Measurements from ENCODE around the gene OR51D1. TPM values are rescaled to one million over a fixed set of nuclear protein-coding genes. Genes with fewer than 3 reads are reported as not detected.

OR51D1 gene
- total and polyA plus RNA-seq, 9 of the 15 experiments (the other 6 are each of a cell fraction or from before 2014, with no cell fraction given) = not detected

DNA sequence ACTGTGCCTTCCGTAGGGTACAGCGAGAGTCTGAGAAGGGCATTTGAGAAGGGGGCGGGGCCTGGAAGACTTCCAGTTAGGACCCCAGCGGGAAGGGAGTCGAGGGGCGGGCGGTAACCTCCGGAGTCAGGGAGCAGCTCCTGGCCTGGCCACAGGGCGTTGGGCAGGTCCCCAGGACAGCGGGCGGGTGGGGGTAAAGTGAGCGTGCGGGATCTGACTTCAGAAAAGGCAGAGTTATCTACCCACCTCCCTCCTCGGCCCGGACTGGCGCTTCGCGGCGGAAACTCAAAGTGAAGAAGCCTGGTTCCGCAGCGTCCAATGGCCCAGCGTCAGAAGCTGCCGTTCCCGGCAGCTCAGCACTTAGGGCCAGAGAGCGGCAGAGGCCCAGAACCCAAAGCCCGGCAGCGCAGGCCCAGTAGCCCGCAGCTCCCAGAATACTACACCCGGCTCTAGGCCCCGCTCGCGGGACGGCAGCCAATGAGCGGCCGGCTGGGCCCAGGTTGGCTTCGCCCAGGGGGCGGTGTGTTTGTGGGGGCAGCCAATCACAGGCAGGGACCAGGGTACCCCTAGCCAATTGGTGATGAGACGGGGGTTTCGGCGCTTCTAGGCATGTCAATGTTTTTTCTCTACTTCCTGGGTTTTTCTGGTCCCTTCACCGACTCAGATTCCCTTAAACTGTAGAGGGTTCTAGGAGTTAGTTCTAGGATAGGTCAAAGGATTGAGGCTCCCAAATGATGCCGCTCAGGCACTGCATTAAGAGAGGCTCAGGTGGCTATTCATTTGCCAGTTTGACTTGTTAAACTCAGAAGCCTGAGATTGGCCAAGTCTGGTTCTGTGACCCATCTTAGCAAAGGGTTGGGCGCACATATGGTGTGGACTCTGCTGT, 29.3 kb upstream of the OR51D1 start, which contains the start of gene TRIM68 (continued):
- TF ChIP-seq BRCA1 (IDR thresholded peaks at IDR 0.05) (no peak), BRCA1 (CRISPR knock-in tag; IDR thresholded peaks at IDR 0.05) (no peak), PHTF2 (CRISPR knock-in tag; IDR thresholded peaks at IDR 0.05) (no peak), FOXJ2 (tag; IDR thresholded peaks at IDR 0.05) (no peak), ZNF253 (CRISPR knock-in tag; conservative IDR thresholded peaks at IDR 0.05) (no peak), SMAD1 (IDR thresholded peaks at IDR 0.05; ENCODE audit: low read depth, low read length, partially characterized antibody) (peak; percentile 35), TBP (optimal IDR thresholded peaks at IDR 0.05; ENCODE audit: low read depth, low read length) (peak; percentile 57), THRAP3 (IDR thresholded peaks at IDR 0.05; ENCODE audit: borderline replicate concordance) (no peak), U2AF1 (optimal IDR thresholded peaks at IDR 0.05; ENCODE audit: low read depth, low read length) (no peak), CREBBP (IDR thresholded peaks at IDR 0.05; ENCODE audit: low read depth, low read length) (no peak), ZBTB1 (CRISPR knock-in tag; IDR thresholded peaks at IDR 0.05; ENCODE audit: borderline replicate concordance, low read depth) (no peak), ZNF263 (CRISPR knock-in tag; IDR thresholded peaks at IDR 0.05; ENCODE audit: borderline replicate concordance) (0 out of 2 replicates have a peak, but pooled peaks have one; percentile 18)
- TF ChIP-seq, protein P1, sequence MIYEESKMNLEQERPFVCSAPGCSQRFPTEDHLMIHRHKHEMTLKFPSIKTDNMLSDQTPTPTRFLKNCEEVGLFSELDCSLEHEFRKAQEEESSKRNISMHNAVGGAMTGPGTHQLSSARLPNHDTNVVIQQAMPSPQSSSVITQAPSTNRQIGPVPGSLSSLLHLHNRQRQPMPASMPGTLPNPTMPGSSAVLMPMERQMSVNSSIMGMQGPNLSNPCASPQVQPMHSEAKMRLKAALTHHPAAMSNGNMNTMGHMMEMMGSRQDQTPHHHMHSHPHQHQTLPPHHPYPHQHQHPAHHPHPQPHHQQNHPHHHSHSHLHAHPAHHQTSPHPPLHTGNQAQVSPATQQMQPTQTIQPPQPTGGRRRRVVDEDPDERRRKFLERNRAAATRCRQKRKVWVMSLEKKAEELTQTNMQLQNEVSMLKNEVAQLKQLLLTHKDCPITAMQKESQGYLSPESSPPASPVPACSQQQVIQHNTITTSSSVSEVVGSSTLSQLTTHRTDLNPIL (CRISPR knock-in tag; IDR thresholded peaks at IDR 0.05) = no peak
- TF ChIP-seq, protein P2, sequence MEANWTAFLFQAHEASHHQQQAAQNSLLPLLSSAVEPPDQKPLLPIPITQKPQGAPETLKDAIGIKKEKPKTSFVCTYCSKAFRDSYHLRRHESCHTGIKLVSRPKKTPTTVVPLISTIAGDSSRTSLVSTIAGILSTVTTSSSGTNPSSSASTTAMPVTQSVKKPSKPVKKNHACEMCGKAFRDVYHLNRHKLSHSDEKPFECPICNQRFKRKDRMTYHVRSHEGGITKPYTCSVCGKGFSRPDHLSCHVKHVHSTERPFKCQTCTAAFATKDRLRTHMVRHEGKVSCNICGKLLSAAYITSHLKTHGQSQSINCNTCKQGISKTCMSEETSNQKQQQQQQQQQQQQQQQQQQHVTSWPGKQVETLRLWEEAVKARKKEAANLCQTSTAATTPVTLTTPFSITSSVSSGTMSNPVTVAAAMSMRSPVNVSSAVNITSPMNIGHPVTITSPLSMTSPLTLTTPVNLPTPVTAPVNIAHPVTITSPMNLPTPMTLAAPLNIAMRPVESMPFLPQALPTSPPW (CRISPR knock-in tag; IDR thresholded peaks at IDR 0.05) = no peak; the same call in 1 of the 2 replicates
- TF ChIP-seq, protein P3, sequence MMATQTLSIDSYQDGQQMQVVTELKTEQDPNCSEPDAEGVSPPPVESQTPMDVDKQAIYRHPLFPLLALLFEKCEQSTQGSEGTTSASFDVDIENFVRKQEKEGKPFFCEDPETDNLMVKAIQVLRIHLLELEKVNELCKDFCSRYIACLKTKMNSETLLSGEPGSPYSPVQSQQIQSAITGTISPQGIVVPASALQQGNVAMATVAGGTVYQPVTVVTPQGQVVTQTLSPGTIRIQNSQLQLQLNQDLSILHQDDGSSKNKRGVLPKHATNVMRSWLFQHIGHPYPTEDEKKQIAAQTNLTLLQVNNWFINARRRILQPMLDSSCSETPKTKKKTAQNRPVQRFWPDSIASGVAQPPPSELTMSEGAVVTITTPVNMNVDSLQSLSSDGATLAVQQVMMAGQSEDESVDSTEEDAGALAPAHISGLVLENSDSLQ (IDR thresholded peaks at IDR 0.05) = peak; percentile 76
- TF ChIP-seq, protein P4, sequence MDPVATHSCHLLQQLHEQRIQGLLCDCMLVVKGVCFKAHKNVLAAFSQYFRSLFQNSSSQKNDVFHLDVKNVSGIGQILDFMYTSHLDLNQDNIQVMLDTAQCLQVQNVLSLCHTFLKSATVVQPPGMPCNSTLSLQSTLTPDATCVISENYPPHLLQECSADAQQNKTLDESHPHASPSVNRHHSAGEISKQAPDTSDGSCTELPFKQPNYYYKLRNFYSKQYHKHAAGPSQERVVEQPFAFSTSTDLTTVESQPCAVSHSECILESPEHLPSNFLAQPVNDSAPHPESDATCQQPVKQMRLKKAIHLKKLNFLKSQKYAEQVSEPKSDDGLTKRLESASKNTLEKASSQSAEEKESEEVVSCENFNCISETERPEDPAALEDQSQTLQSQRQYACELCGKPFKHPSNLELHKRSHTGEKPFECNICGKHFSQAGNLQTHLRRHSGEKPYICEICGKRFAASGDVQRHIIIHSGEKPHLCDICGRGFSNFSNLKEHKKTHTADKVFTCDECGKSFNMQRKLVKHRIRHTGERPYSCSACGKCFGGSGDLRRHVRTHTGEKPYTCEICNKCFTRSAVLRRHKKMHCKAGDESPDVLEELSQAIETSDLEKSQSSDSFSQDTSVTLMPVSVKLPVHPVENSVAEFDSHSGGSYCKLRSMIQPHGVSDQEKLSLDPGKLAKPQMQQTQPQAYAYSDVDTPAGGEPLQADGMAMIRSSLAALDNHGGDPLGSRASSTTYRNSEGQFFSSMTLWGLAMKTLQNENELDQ (CRISPR knock-in tag; IDR thresholded peaks at IDR 0.05; ENCODE audit: borderline replicate concordance) = no peak
- TF ChIP-seq, protein P5, sequence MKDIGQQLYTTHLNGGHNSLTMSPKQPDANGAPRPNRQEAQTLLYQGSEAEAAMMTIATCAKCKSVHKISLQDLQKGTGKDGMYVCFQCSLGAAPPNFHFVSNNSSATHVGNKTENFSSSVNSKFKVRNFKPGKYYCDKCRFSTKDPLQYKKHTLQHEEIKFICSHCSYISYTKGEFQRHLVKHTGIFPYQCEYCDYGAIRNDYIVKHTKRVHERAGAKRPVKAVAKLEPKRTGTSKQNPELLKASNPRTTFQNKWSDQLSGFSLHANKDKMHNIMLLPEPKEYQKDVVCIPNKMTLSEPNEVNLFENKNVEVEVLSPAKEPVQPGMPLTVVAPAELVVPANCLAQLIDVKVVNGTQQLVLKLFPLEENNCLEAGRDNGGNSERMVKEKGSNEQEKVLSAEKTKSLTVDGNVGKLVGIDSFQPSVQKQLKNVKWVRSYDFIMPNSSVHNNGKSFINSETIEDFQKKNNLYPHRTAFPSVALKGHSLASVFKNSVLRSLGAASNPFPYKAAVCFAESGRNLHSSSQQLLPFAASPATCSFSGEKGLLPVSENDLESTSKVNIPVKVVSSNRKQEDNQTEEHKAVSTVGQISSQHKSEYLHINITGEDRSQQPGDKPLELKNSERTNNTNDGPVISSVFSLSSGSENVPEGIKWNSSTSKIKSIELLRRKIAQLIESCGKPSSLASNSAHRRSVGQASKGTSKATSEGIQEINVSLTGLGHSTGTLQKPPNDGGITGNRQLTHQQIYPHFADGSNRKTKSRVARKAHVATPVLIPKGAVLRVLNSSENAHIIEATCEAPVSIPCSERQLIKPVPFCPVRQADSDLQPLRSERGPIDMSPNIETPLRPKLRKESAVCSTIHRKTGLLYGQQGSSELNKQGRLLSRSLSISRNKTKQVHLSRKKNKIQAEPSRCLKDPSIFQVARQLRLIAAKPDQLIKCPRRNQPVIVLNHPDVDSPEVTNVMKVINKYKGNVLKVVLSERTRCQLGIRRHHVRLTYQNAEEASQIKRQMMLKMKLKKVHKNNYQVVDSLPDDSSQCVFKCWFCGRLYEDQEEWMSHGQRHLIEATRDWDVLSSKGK (CRISPR knock-in tag; IDR thresholded peaks at IDR 0.05) = no peak

Measured in K562 (cell line).